ENCODE results near the gene TRPM5.

TRPM5 gene

GRCh38 chr11:2419638-2420501 lies 24.4 kb downstream of the TRPM5 start:
- FAIRE-seq: peak; percentile 63

GRCh38 chr11:2418693-2419360 lies 25.5 kb downstream of the TRPM5 start:
- FAIRE-seq: no peak

- no peak for FAIRE-seq
Observed at GRCh38 chr11:2417856-2418692, 26.2 kb downstream of the TRPM5 start.

- no peak for FAIRE-seq
Observed at GRCh38 chr11:2416765-2417164, 27.5 kb downstream of the TRPM5 start.

- no peak for FAIRE-seq
Observed at GRCh38 chr11:2415601-2416380, 28.5 kb downstream of the TRPM5 start.

- FAIRE-seq: no peak
Observed at GRCh38 chr11:2415171-2415570, 29.1 kb downstream of the TRPM5 start.

GRCh38 chr11:2414616-2415015 lies 29.7 kb downstream of the TRPM5 start:
- FAIRE-seq: no peak

- FAIRE-seq: no peak
Observed at GRCh38 chr11:2413742-2414579, 30.4 kb downstream of the TRPM5 start.

GRCh38 chr11:2412323-2412722 lies 32.0 kb downstream of the TRPM5 start:
- no peak for FAIRE-seq

- no peak for FAIRE-seq
Observed at GRCh38 chr11:2411446-2412305, 32.6 kb downstream of the TRPM5 start.

GRCh38 chr11:2410616-2411015 lies 33.7 kb downstream of the TRPM5 start:
- no peak for FAIRE-seq

- FAIRE-seq: no peak
Observed at GRCh38 chr11:2409611-2410468, 34.5 kb downstream of the TRPM5 start.

- FAIRE-seq: no peak
Observed at GRCh38 chr11:2409126-2409525, 35.2 kb downstream of the TRPM5 start.

GRCh38 chr11:2408671-2409070 lies 35.6 kb downstream of the TRPM5 start:
- no peak for FAIRE-seq

GRCh38 chr11:2406878-2407410 lies 37.4 kb downstream of the TRPM5 start:
- FAIRE-seq: no peak

GRCh38 chr11:2406451-2406850 lies 37.9 kb downstream of the TRPM5 start:
- FAIRE-seq: no peak

GRCh38 chr11:2404735-2405196 lies 39.5 kb downstream of the TRPM5 start:
- no peak for FAIRE-seq

- FAIRE-seq: no peak
Observed at GRCh38 chr11:2402890-2403645, 41.2 kb downstream of the TRPM5 start.
